Esophagus squamous epithelium (tissue), 4 donors: ENCODE measurements around the gene ZNF407.

Source experiments
- POLR2A ChIP-seq, 4 donors: fragments of 450-650 bp; IDR thresholded peaks; one replicate each; pipeline ENCODE4 v1.6.1; 2017; ENCODE audit warnings: antibody characterized with exemption in 4 of 4, mild to moderate bottlenecking in 4 of 4, moderate library complexity in 3 of 4
- TF ChIP-seq, protein P1 (sequence below), 6 experiments: fragments of 450-650 bp in 4 of 6; fragments of 200-600 bp in 2 of 6; sonication (generic) in 2 of 6; IDR thresholded peaks; one replicate each; pipeline ENCODE4 v1.5.1; 2016 to 2019; ENCODE audit warnings: antibody characterized with exemption in 6 of 6, mild to moderate bottlenecking in 4 of 6, moderate library complexity in 4 of 6

DNA sequence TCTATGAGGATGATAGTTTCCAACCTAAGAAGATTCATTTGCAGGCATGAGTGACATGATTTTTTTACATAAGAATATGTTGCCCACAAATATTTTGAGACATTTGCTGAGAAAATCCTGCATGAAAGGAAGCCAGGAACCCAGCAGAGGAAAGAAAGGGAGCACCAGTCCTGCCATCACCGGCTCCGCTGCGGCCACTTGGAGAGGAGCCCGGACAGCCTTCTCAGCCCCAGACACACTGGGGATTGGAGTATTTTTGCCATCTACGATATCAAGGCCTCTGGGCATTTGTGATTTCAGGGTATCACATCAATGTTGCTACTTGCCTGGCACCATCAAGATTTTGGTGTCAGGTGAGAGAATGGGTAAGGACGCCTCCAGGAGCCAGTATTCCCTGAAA lies 383.0 kb downstream of the ZNF407 start:
- TF ChIP-seq, protein P1, sequence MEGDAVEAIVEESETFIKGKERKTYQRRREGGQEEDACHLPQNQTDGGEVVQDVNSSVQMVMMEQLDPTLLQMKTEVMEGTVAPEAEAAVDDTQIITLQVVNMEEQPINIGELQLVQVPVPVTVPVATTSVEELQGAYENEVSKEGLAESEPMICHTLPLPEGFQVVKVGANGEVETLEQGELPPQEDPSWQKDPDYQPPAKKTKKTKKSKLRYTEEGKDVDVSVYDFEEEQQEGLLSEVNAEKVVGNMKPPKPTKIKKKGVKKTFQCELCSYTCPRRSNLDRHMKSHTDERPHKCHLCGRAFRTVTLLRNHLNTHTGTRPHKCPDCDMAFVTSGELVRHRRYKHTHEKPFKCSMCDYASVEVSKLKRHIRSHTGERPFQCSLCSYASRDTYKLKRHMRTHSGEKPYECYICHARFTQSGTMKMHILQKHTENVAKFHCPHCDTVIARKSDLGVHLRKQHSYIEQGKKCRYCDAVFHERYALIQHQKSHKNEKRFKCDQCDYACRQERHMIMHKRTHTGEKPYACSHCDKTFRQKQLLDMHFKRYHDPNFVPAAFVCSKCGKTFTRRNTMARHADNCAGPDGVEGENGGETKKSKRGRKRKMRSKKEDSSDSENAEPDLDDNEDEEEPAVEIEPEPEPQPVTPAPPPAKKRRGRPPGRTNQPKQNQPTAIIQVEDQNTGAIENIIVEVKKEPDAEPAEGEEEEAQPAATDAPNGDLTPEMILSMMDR (IDR thresholded peaks at IDR 0.05): no peak
- no peak for TF ChIP-seq POLR2A (IDR thresholded peaks at IDR 0.05)
